Measurements from ENCODE around the gene SFXN5.

Gene SFXN5

DNA sequence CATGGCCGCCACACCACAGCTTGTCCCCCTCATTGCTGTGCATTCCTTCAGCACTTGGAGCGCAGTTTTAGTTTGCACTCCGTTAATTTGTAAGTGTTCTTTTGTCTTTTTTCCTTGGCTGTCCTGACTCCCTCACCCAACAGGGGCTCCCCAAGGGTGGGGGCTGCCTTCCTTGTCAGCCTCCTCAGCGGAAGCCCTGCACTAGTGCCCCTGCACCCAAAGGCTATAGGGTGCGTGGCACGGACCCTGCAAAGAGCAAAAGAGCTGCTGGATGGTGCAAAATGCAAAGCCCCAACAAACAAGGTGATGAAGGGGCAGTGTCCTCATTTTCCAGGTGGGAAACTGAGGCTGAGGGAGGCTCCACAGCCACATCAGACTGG, 107.4 kb downstream of the SFXN5 start:
- DNase-seq (ENCODE audit: low read depth), result no peak
- H3K4me3 ChIP-seq (ENCODE audit: low read depth, low read length), result no peak overlapping the region
- TF ChIP-seq, protein P1, sequence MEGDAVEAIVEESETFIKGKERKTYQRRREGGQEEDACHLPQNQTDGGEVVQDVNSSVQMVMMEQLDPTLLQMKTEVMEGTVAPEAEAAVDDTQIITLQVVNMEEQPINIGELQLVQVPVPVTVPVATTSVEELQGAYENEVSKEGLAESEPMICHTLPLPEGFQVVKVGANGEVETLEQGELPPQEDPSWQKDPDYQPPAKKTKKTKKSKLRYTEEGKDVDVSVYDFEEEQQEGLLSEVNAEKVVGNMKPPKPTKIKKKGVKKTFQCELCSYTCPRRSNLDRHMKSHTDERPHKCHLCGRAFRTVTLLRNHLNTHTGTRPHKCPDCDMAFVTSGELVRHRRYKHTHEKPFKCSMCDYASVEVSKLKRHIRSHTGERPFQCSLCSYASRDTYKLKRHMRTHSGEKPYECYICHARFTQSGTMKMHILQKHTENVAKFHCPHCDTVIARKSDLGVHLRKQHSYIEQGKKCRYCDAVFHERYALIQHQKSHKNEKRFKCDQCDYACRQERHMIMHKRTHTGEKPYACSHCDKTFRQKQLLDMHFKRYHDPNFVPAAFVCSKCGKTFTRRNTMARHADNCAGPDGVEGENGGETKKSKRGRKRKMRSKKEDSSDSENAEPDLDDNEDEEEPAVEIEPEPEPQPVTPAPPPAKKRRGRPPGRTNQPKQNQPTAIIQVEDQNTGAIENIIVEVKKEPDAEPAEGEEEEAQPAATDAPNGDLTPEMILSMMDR (IDR thresholded peaks at IDR 0.05; ENCODE audit: low read depth, low read length, missing control alignments), result no peak

DNA sequence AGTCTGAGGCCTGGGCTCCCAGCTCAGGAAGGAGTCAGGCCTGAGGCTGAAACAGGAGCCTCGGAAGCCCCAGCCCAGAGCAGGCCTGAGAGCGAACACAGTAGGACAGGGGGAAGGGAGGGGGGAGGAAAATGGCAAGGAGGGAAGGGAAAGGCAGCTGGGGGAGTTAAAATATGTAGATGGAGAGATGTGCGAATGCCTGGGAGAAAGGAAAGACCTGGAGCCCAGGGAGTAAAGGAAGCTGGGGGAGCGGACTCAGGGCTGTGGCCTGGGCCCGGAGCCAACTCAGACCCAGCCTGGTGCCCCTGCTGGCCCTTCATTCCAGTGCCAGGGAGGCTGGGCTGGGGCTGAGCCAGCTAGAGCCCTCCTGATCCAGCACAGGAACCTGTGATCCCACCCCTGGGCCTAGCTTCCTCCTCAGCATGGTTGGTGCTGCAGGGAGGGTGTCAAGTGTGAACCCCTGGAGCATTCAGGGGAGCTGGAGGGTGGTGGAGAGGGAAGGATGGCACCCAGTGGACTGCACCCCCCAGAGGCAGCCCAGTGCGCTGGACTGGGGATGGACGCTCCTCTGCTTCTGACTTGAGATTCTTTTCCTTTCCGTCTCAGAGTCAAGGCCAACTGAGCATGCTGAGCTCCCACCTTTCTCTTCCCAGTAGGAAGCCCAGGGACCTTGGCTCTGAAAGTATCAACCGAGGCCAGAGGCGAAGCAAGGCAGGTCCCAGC, 107.9 kb downstream of the SFXN5 start:
- TF ChIP-seq, protein P1 (IDR thresholded peaks at IDR 0.05; ENCODE audit: low read depth, low read length, missing control alignments), result no peak
- H3K4me3 ChIP-seq (ENCODE audit: low read depth, low read length), result no peak overlapping the region
- no peak for DNase-seq (ENCODE audit: low read depth)

DNA sequence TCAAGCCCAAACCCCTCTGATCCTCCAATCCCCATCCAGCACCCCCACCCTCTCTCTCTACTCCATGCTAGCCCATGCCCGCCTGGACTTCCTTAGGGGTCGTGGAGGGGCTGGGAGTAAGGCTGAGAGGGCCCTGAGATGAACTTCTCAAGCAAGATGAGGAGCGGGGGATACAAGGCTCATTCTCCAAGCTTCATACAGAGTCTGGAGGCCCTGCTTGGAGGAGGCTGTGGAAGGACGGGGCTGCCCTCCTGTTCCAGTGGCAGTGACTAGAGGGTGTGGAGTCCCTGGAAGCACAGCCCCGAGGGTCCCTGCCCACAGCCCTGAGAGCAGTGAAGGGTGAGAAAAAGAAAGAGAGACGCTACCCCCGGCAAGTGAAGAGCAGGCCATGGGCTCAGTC, 108.6 kb downstream of the SFXN5 start:
- H3K4me3 ChIP-seq (ENCODE audit: low read depth, low read length), result no peak overlapping the region
- TF ChIP-seq, protein P1 (IDR thresholded peaks at IDR 0.05; ENCODE audit: low read depth, low read length, missing control alignments), result no peak
- DNase-seq (ENCODE audit: low read depth), result no peak

DNA sequence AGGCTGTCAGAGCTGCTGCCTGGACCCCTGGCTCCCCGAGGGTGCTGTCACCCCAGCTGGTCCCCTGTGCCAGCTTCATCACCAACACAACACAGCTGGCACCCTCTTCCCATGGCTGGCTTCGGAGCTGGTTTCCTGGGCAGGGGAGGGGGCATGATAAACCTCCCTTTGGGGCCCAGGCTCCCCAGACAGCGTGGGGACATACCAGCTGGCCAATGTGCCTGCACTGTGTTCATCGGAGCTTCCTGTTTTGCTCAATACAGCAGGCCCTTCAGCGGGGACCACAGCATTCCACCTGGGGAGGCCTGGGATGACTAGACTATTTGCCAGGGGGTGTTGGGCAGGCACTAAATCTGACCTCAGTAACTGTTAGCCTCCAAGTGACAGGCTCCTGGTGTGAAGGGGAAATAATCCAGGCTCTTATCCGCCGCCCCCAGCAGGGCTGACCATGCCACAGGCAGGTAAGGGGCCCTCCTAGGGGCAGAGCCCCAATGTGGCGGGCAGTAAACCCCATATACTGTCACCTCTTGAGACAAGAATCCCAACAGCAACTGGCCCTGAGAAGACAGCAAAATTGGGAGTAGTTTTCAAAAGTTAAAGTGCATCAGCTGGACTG, 109.6 kb downstream of the SFXN5 start:
- TF ChIP-seq, protein P1 (IDR thresholded peaks at IDR 0.05; ENCODE audit: low read depth, low read length, missing control alignments), result no peak
- DNase-seq (ENCODE audit: low read depth), result no peak

DNA sequence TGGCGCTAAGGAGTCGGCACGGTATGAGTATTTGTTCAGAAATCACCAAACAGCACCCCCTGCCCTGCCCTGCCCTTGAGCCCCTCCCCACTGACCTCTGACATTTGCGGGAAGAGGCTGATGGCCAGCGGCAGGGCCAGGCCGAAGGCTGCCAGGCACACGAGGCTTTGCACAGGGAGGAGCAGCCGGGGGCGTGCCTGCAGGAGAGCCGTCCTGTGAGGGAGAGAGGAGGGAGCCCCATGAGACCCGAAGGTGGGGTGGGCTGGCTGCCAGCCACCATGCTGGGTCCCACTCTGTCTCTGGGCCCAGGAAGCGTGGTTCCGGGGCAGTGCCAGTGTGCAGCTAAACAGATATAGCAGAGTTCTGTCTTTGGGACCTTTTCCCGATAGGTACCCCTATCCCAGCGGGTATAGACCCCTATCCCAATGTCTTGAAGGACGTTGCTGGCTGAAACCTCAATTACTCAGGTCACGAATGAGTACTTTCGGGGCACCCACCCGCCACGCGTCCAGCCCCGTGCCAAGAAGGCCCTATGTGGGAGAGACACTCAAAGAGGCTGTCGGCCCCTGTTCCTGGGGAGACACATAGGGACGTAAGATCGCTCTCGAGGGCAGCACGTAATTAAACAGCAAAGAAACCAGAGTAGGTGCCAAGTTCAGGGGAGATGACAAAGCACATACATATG, 110.3 kb downstream of the SFXN5 start:
- TF ChIP-seq, protein P1 (IDR thresholded peaks at IDR 0.05; ENCODE audit: low read depth, low read length, missing control alignments), result no peak
- no peak for DNase-seq (ENCODE audit: low read depth)
- H3K4me3 ChIP-seq (ENCODE audit: low read depth, low read length), result no peak overlapping the region

More for the DNA sequence above, 109.6 kb downstream of the SFXN5 start:
- no peak overlapping the region for H3K4me3 ChIP-seq (ENCODE audit: low read depth, low read length)

DNA sequence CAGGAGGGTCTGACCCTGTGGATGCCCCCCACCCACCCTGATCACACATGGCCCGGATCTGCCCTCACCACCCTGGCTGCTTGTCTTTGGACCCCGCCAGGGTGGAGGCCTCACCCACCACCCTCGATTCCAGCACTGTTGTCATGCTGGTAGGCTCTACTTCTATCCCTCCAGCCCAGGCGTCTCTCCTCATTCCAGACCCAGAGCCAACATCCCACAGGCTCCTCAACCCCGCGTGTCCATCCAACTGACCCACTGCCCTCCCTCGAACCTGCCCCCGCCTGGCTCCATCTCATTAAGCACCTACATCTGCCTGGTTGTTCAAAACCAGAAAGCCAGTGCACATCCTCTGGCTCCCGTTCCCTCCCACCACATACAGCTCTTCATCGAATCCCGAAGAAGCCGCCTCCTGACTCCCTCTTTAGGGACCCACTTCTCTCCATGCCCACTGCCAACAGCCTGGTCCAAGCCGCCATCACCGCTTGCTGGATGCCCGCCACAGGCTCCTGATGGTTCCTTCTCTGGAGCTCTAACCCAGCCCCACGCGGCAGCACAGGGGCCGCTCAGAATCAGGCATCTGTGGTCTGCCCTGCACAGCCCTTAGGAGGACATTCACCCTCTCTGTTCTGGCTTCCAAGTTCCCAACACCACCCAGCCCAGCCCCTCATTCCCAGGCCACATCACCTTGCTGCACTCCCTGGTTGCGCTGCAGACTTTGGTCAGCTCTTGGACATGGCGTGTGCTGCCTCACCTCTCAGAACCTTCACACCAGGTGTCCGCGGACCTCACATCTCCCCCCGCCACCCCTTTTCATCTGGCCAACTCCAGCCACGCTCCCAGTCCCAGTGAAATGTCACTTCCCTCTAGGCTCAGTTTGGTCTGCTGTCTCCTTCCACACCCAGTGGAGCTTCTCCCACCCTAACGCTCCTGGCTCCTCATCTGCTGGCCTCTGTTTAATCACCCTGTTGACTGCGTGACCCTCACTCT, 111.2 kb downstream of the SFXN5 start:
- no peak overlapping the region for H3K4me3 ChIP-seq (ENCODE audit: low read depth, low read length)
- DNase-seq (ENCODE audit: low read depth), result no peak
- TF ChIP-seq, protein P1 (IDR thresholded peaks at IDR 0.05; ENCODE audit: low read depth, low read length, missing control alignments), result no peak

All from GM12864 (cell line).